HG03135 (cell line): ENCODE data around the gene CD274.
"Not testable (repeated sequence)": the region's sequence is repeated elsewhere in the genome, so short reads cannot be mapped to it uniquely, and the experiment has no call there.

Experiments used
- ATAC-seq: cut with Tn5 transposase; IDR thresholded peaks from one replicate; pipeline ENCODE4 v1.9.1; 2021; ENCODE audit warnings: mild to moderate bottlenecking, moderate library complexity; ENCODE audit not compliant: unreplicated experiment

Gene CD274

GRCh38 chr9:5493679-5494511 lies 43.6 kb downstream of the CD274 start:
- ATAC-seq = peak; percentile 78

GRCh38 chr9:5494765-5495164 lies 44.4 kb downstream of the CD274 start:
- ATAC-seq = not testable (repeated sequence)

GRCh38 chr9:5499157-5499556 lies 48.8 kb downstream of the CD274 start:
- no peak for ATAC-seq

- ATAC-seq = no peak
Measured at GRCh38 chr9:5499889-5500398, 49.6 kb downstream of the CD274 start.

- no peak for ATAC-seq
Measured at GRCh38 chr9:5500441-5501235, 50.3 kb downstream of the CD274 start.

GRCh38 chr9:5502553-5502952 lies 52.2 kb downstream of the CD274 start:
- ATAC-seq = no peak

GRCh38 chr9:5509573-5509972 lies 59.2 kb downstream of the CD274 start:
- ATAC-seq = no peak

- ATAC-seq = peak; percentile 80
Measured at GRCh38 chr9:5510360-5510931, 60.1 kb downstream of the CD274 start, which contains the start of gene PDCD1LG2. TSS of gene PDCD1LG2 (plus strand) at chr9:5510531. CDS start at chr9:5522547, 12,016 bp downstream.

- no peak for ATAC-seq
Measured at GRCh38 chr9:5510989-5511388, 60.6 kb downstream of the CD274 start.

GRCh38 chr9:5511476-5511875 lies 61.1 kb downstream of the CD274 start:
- ATAC-seq = no peak

- ATAC-seq = no peak
Measured at GRCh38 chr9:5511935-5512580, 61.7 kb downstream of the CD274 start.

GRCh38 chr9:5512658-5513452 lies 62.5 kb downstream of the CD274 start:
- ATAC-seq = no peak

- no peak for ATAC-seq
Measured at GRCh38 chr9:5513966-5514616, 63.7 kb downstream of the CD274 start.

- no peak for ATAC-seq
Measured at GRCh38 chr9:5514617-5515260, 64.4 kb downstream of the CD274 start.

GRCh38 chr9:5515261-5515650 lies 64.9 kb downstream of the CD274 start:
- no peak for ATAC-seq

- no peak for ATAC-seq
Measured at GRCh38 chr9:5516453-5517220, 66.3 kb downstream of the CD274 start.

GRCh38 chr9:5518171-5518936 lies 68.0 kb downstream of the CD274 start:
- peak; percentile 50 for ATAC-seq

GRCh38 chr9:5518937-5519319 lies 68.6 kb downstream of the CD274 start:
- ATAC-seq = peak; percentile 5
